ENCODE results near the gene C5orf46. TPM values are rescaled to one million over a fixed set of nuclear protein-coding genes. Genes with fewer than 3 reads are reported as not detected.

The C5orf46 gene
- total and polyA plus RNA-seq, 9 of the 15 experiments (the other 6 are each of a cell fraction or from before 2014, with no cell fraction given) = not detected

- 0% methylated on average over 3 of the region's 3 CpGs for WGBS (ENCODE audit: insufficient coverage, low coverage, missing lambda C conversion rate)
- no peak overlapping the region for H2AFZ ChIP-seq (ENCODE audit: low read depth, low read length)
- no peak for TF ChIP-seq TGIF2 (CRISPR knock-in tag; IDR thresholded peaks at IDR 0.05)
- no peak for TF ChIP-seq TAL1 (IDR thresholded peaks at IDR 0.05)
- no peak for TF ChIP-seq RBFOX2 (IDR thresholded peaks at IDR 0.05; ENCODE audit: low read depth, low read length)
- no peak for TF ChIP-seq CUX1 (CRISPR knock-in tag; IDR thresholded peaks at IDR 0.05)
- no peak for TF ChIP-seq ZNF134 (CRISPR knock-in tag; conservative IDR thresholded peaks at IDR 0.05)
- no peak for TF ChIP-seq TCF15 (CRISPR knock-in tag; IDR thresholded peaks at IDR 0.05)
- TF ChIP-seq TCF7 (IDR thresholded peaks at IDR 0.05; ENCODE audit: borderline replicate concordance) = no peak
- TF ChIP-seq ZC3H4 (CRISPR knock-in tag; IDR thresholded peaks at IDR 0.05; ENCODE audit: borderline replicate concordance) = no peak
- no peak for TF ChIP-seq PREB (CRISPR knock-in tag; IDR thresholded peaks at IDR 0.05)
- no peak for TF ChIP-seq SMC3 (conservative IDR thresholded peaks at IDR 0.05; ENCODE audit: insufficient read depth, low read depth, low read length)
- TF ChIP-seq FOXK1 (CRISPR knock-in tag; IDR thresholded peaks at IDR 0.05; ENCODE audit: borderline replicate concordance) = no peak
- no peak for TF ChIP-seq GATA2 (CRISPR knock-in tag; IDR thresholded peaks at IDR 0.05)
- no peak for TF ChIP-seq TFE3 (CRISPR knock-in tag; IDR thresholded peaks at IDR 0.05)
- no peak for TF ChIP-seq CBX2 (IDR thresholded peaks at IDR 0.05; ENCODE audit: insufficient read depth, low read length, poor library complexity, severe bottlenecking)
- no peak for TF ChIP-seq ZNF143 (CRISPR knock-in tag; IDR thresholded peaks at IDR 0.05)
These were observed 7.4 kb downstream of the C5orf46 start for GRCh38 chr5:147898875-147899401.

More at GRCh38 chr5:147898875-147899401, 7.4 kb downstream of the C5orf46 start:
- ATAC-seq (no peak), DNase-seq (ENCODE audit: extremely low read depth in 1 of 4, low spot score in 3 of 4) (no peak), FAIRE-seq (no peak)
- ChIA-PET CTCF (ENCODE audit: low intra/inter-chr PET ratio) (no interaction called here), POLR2A (no interaction called here)
- Histone ChIP-seq H4K20me1 (replicated peaks; ENCODE audit: control insufficient read depth, insufficient read depth, low read length) (no peaks in the 10 kb centered on the region), H3K4me1 (replicated peaks in 1 of 2; ENCODE audit: control insufficient read depth in 2 of 2, insufficient read depth in 2 of 2, low read length in 2 of 2) (no peaks in the 10 kb centered on the region), H3K27ac (ENCODE audit: extremely low read depth, low read depth, low read length) (no peak overlapping the region), H3K27me3 (ENCODE audit: control insufficient read depth in 2 of 2, insufficient read depth in 2 of 2, low read length in 2 of 2) (no peaks in the 10 kb centered on the region), H3K4me2 (ENCODE audit: insufficient read depth, low read length) (no peak overlapping the region), H3K9ac (ENCODE audit: insufficient read depth in 1 of 2, low read depth in 2 of 2, low read length in 2 of 2) (no peak overlapping the region), H3K36me3 (ENCODE audit: control insufficient read depth, insufficient read depth, low read length) (no peaks in the 10 kb centered on the region), H3K9me3 (replicated peaks; ENCODE audit: control insufficient read depth, insufficient read depth, low read depth, low read length) (no peaks in the 10 kb centered on the region), H3K79me2 (ENCODE audit: control insufficient read depth, insufficient read depth, low read length) (no peaks in the 10 kb centered on the region), H3K4me3 (no peak overlapping the region), H3K9me1 (ENCODE audit: control insufficient read depth, insufficient read depth, low read length) (no peaks in the 10 kb centered on the region)
- no TSS peak for BruUV-seq (replicated peaks)
- in situ Hi-C loops (cut with MboI) = no loop called here
- intact Hi-C loops (cut with micrococcal nuclease) = no loop called here
